ENCODE data around the gene IGFL3. TPM values are rescaled to one million over a fixed set of nuclear protein-coding genes. Genes with fewer than 3 reads are reported as not detected.
A peak's percentile ranks its signal among the peaks of the same experiment; 100 is the strongest.

The IGFL3 gene
- total and polyA plus RNA-seq, 4 experiments from 2014 or later = not detected

GRCh38 chr19:46076951-46077814, 47.3 kb downstream of the IGFL3 start:
- H3K27me3 Mint-ChIP-seq = peaks cover 59% of the 10 kb centered on the region in 2 donors
- POLR2A ChIA-PET (ENCODE audit: partially characterized antibody) = no interaction called here
- peak overlapping the region in 4 of 8 donors; percentile 27 to 50 (median 30) for H3K4me3 Mint-ChIP-seq
- H3K27ac Mint-ChIP-seq = peak overlapping the region in 1 of 7 donors; percentile 31
- peaks cover 0 to 17% (median 4%) of the 10 kb centered on the region in 8 donors for H3K9me3 Mint-ChIP-seq
- Histone ChIP-seq H3K4me1 (ENCODE audit: insufficient read depth, low read length) (peaks cover 12% of the 10 kb centered on the region), H3K9me3 (ENCODE audit: control insufficient read depth in 1 of 2, low read length in 2 of 2) (no peaks in the 10 kb centered on the region), H3K27me3 (ENCODE audit: insufficient read depth, low read length) (peaks cover 16% of the 10 kb centered on the region), H3K36me3 (ENCODE audit: insufficient read depth, low read length) (no peaks in the 10 kb centered on the region), H3K27ac (ENCODE audit: low read depth, low read length) (no peak overlapping the region), H3K4me3 (ENCODE audit: low read length in 2 of 2) (no peak overlapping the region)
- H3K36me3 Mint-ChIP-seq = peaks cover 0 to 2% of the 10 kb centered on the region in 2 donors
- intact Hi-C loops (cut with micrococcal nuclease) = no loop called here
- CTCF ChIA-PET (ENCODE audit: partially characterized antibody) = no interaction called here
- peaks cover 4 to 10% (median 6%) of the 10 kb centered on the region in 4 donors for H3K4me1 Mint-ChIP-seq
- DNase-seq = peak in 3 of 5 donors; percentile 2 to 36 (median 12)

GRCh38 chr19:46076031-46076880, 48.2 kb downstream of the IGFL3 start:
- Mint-ChIP-seq H3K4me1 (peaks cover 4 to 10% (median 6%) of the 10 kb centered on the region in 4 donors), H3K4me3 (peak overlapping the region in 1 of 8 donors; percentile 50), H3K27me3 (peaks cover 57 to 59% of the 10 kb centered on the region in 2 donors), H3K9me3 (peaks cover 0 to 16% (median 4%) of the 10 kb centered on the region in 8 donors), H3K27ac (no peak overlapping the region), H3K36me3 (peaks cover 0 to 2% of the 10 kb centered on the region in 2 donors)
- H3K36me3 ChIP-seq (ENCODE audit: insufficient read depth, low read length) = no peaks in the 10 kb centered on the region
- H3K4me1 ChIP-seq (ENCODE audit: insufficient read depth, low read length) = peaks cover 12% of the 10 kb centered on the region
- no peak overlapping the region for H3K4me3 ChIP-seq (ENCODE audit: low read length in 2 of 2)
- no peak for DNase-seq
- ChIA-PET POLR2A (ENCODE audit: partially characterized antibody) (no interaction called here), CTCF (ENCODE audit: partially characterized antibody) (no interaction called here)
- H3K9me3 ChIP-seq (ENCODE audit: control insufficient read depth in 1 of 2, low read length in 2 of 2) = no peaks in the 10 kb centered on the region
- no peak overlapping the region for H3K27ac ChIP-seq (ENCODE audit: low read depth, low read length)
- intact Hi-C loops (cut with micrococcal nuclease) = no loop called here
- H3K27me3 ChIP-seq (ENCODE audit: insufficient read depth, low read length) = peaks cover 13% of the 10 kb centered on the region

GRCh38 chr19:46073268-46073922, 51.1 kb downstream of the IGFL3 start:
- ChIA-PET CTCF (ENCODE audit: partially characterized antibody) (no interaction called here), POLR2A (ENCODE audit: partially characterized antibody) (no interaction called here)
- no peak overlapping the region for H3K4me3 Mint-ChIP-seq
- DNase-seq = no peak
- H3K27me3 Mint-ChIP-seq = peaks cover 59 to 66% of the 10 kb centered on the region in 2 donors
- Histone ChIP-seq H3K4me3 (ENCODE audit: low read length in 2 of 2) (no peak overlapping the region), H3K36me3 (ENCODE audit: insufficient read depth, low read length) (no peaks in the 10 kb centered on the region), H3K27ac (ENCODE audit: low read depth, low read length) (no peak overlapping the region), H3K9me3 (ENCODE audit: control insufficient read depth in 1 of 2, low read length in 2 of 2) (no peaks in the 10 kb centered on the region), H3K4me1 (ENCODE audit: insufficient read depth, low read length) (peaks cover 12% of the 10 kb centered on the region), H3K27me3 (ENCODE audit: insufficient read depth, low read length) (peaks cover 13% of the 10 kb centered on the region)
- no peak overlapping the region for H3K27ac Mint-ChIP-seq
- H3K9me3 Mint-ChIP-seq = peaks cover 0 to 8% (median 1%) of the 10 kb centered on the region in 8 donors
- intact Hi-C loops (cut with micrococcal nuclease) = no loop called here
- peaks cover 0 to 2% of the 10 kb centered on the region in 2 donors for H3K36me3 Mint-ChIP-seq
- peaks cover 4 to 10% (median 6%) of the 10 kb centered on the region in 4 donors for H3K4me1 Mint-ChIP-seq

Other genes with a start within 250 kb of the IGFL3 start
- 10 to 100 TPM; 33.7 to 35.8 TPM for gene IRF2BP1, start 238.5 kb downstream of the IGFL3 start, total RNA-seq
- gene IRF2BP1, start 238.5 kb downstream of the IGFL3 start, polyA plus RNA-seq = 1 to 10 TPM; 2.4 to 8.2 TPM
- gene MYPOP, start 222.1 kb downstream of the IGFL3 start, total RNA-seq = 10 to 100 TPM; 12.9 to 15.1 TPM
- under 1 TPM; 0.10 to 0.87 TPM for gene MYPOP, start 222.1 kb downstream of the IGFL3 start, polyA plus RNA-seq
- gene NANOS2, start 209.9 kb downstream of the IGFL3 start, total RNA-seq = not detected
- not detected for gene NANOS2, start 209.9 kb downstream of the IGFL3 start, polyA plus RNA-seq
- gene NOVA2, start 150.8 kb downstream of the IGFL3 start, total RNA-seq = not detected
- gene NOVA2, start 150.8 kb downstream of the IGFL3 start, polyA plus RNA-seq = not detected
- gene CCDC61, start 129.2 kb downstream of the IGFL3 start, total RNA-seq = 10 to 100 TPM; 37.4 to 39.6 TPM
- 1 to 10 TPM; 6.4 to 9.2 TPM for gene CCDC61, start 129.2 kb downstream of the IGFL3 start, polyA plus RNA-seq
- gene PGLYRP1, start 101.6 kb downstream of the IGFL3 start, total RNA-seq = not detected
- not detected for gene PGLYRP1, start 101.6 kb downstream of the IGFL3 start, polyA plus RNA-seq
- gene IGFL4, start 83.7 kb downstream of the IGFL3 start, total RNA-seq = not detected
- not detected for gene IGFL4, start 83.7 kb downstream of the IGFL3 start, polyA plus RNA-seq
- gene IGFL2, start 23.6 kb upstream of the IGFL3 start, total RNA-seq = under 1 TPM in 1 of 2 experiments, not detected in 1; 0.47 TPM
- gene IGFL2, start 23.6 kb upstream of the IGFL3 start, polyA plus RNA-seq = under 1 TPM in 1 of 2 donors, not detected in 1; 0.28 TPM
- not detected for gene IGFL1, start 105.1 kb upstream of the IGFL3 start, total RNA-seq
- gene IGFL1, start 105.1 kb upstream of the IGFL3 start, polyA plus RNA-seq = not detected
- gene HIF3A, start 172.4 kb upstream of the IGFL3 start, total RNA-seq = not detected
- not detected for gene HIF3A, start 172.4 kb upstream of the IGFL3 start, polyA plus RNA-seq
- gene PPP5C, start 222.4 kb upstream of the IGFL3 start, total RNA-seq = 10 to 100 TPM; 36.9 to 38.5 TPM
- gene PPP5C, start 222.4 kb upstream of the IGFL3 start, polyA plus RNA-seq = 10 to 100 TPM; 16.3 to 30.8 TPM